Natural killer cell (primary cell): ENCODE measurements around the gene METTL21A. TPM values are rescaled to one million over a fixed set of nuclear protein-coding genes. Genes with fewer than 3 reads are reported as not detected.
A peak's percentile ranks its signal among the peaks of the same experiment; 100 is the strongest.

ENCODE experiments used
- ATAC-seq, 3 donors: fragments of 150-1000 bp in 2 of 3; fragments of 200-7000 bp in 1 of 3; cut with Tn5 transposase; 1 replicate in 1 of 3; 2 replicates in 2 of 3; pipeline ENCODE4 v1.10.0; 2021; ENCODE audit warnings: mild to moderate bottlenecking in 2 of 3, moderate library complexity in 2 of 3
- DNase-seq, 2 donors: peaks; one replicate each; pipeline versions ENCODE4 v3.0.0 to v3.0.0-alpha.2; 2013 to 2021; ENCODE audit warnings: mixed read lengths in 1 of 2
- H3K27ac ChIP-seq: one replicate; pipeline ENCODE4 v1.5.1; 2013; ENCODE audit warnings: mild to moderate bottlenecking, low read length
- H3K27me3 ChIP-seq: one replicate; pipeline ENCODE4 v1.6.1; 2013; ENCODE audit warnings: low read length; ENCODE audit not compliant: control insufficient read depth, insufficient read depth
- H3K36me3 ChIP-seq: one replicate; pipeline ENCODE4 v1.6.1; 2013; ENCODE audit warnings: low read length; ENCODE audit not compliant: control insufficient read depth, insufficient read depth
- H3K4me1 ChIP-seq: one replicate; pipeline ENCODE4 v1.6.1; 2013; ENCODE audit warnings: low read length; ENCODE audit not compliant: control insufficient read depth, insufficient read depth
- H3K4me3 ChIP-seq: one replicate; pipeline ENCODE4 v1.5.1; 2013; ENCODE audit warnings: low read length
- H3K9me3 ChIP-seq: one replicate; pipeline ENCODE4 v1.6.1; 2013; ENCODE audit warnings: low read length; ENCODE audit not compliant: control insufficient read depth, insufficient read depth
- H3K27ac Mint-ChIP-seq, 2 donors: one replicate each; pipeline ENCODE4 v1.8.0; 2022; ENCODE audit warnings: mild to moderate bottlenecking in 2 of 2, mixed read lengths in 2 of 2, moderate library complexity in 1 of 2
- H3K27me3 Mint-ChIP-seq, 2 donors: one replicate each; pipeline ENCODE4 v1.8.0; 2022; ENCODE audit warnings: low read depth in 2 of 2, mixed read lengths in 2 of 2
- H3K36me3 Mint-ChIP-seq: one replicate; pipeline ENCODE4 v1.8.0; 2022; ENCODE audit warnings: mixed read lengths
- H3K4me1 Mint-ChIP-seq, 2 donors: one replicate each; pipeline ENCODE4 v1.8.0; 2022; ENCODE audit warnings: mixed read lengths in 2 of 2
- H3K4me3 Mint-ChIP-seq: one replicate; pipeline ENCODE4 v1.8.0; 2022; ENCODE audit warnings: mild to moderate bottlenecking, moderate library complexity, mixed read lengths
- H3K9me3 Mint-ChIP-seq, 2 donors: one replicate each; pipeline ENCODE4 v1.8.0; 2022; ENCODE audit warnings: mixed read lengths in 2 of 2
- WGBS: methylation state at CpG from one replicate; pipeline ENCODE4 v1.1.7; 2013; ENCODE audit warnings: missing lambda C conversion rate; ENCODE audit not compliant: insufficient coverage; 5-methylcytosine and 5-hydroxymethylcytosine counted together
- intact Hi-C: fragments of 100-400 bp; cut with micrococcal nuclease; formaldehyde crosslinking; loops from one replicate; pipeline ENCODE4 v1.14.2; 2022
- total RNA-seq, 4 donors: library from RNA; stranded (reverse); fragments of 120-200 nt in 1 of 4; gene quantifications; one replicate each; pipeline versions ENCODE4 v1.2.3 to v1.2.4, GENCODE V29; 2013 to 2022
- TF ChIP-seq, protein P1 (sequence below): fragments of 200-600 bp; IDR thresholded peaks from one replicate; pipeline ENCODE4 v1.8.0; 2022; ENCODE audit warnings: antibody characterized with exemption

The METTL21A gene
- total RNA-seq, 3 donors from 2014 or later (not counting 1 experiment from before 2014, with no cell fraction given), result 10.1 to 11.5 (median 11.0) TPM

DNA sequence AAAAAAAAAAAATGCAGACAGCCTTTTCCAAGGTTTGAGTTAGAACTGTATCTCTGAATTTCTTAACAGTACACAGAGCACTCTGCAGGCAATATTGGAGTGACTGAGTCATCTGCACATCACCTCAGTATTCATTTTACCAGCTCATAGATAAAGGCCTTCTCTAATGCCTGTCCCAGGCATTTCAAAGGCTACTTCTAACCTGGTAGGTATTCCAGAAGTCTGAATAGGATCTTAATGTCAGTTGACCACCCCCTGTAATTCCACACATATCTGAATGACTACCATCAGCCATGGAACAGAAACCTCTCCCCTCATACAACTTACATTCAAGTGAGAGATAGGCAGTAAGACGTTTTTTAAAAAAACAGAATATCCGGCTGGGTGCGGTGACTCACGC lies 9.0 kb downstream of the METTL21A start:
- H3K4me3 Mint-ChIP-seq, result no peak overlapping the region
- H3K9me3 Mint-ChIP-seq, result no peaks in the 10 kb centered on the region
- peaks cover 7 to 15% of the 10 kb centered on the region in 2 donors for H3K4me1 Mint-ChIP-seq
- Histone ChIP-seq H3K4me3 (no peak overlapping the region), H3K27me3 (no peaks in the 10 kb centered on the region), H3K4me1 (no peaks in the 10 kb centered on the region), H3K9me3 (no peaks in the 10 kb centered on the region), H3K27ac (no peak overlapping the region), H3K36me3 (peaks cover 41% of the 10 kb centered on the region)
- TF ChIP-seq, protein P1, sequence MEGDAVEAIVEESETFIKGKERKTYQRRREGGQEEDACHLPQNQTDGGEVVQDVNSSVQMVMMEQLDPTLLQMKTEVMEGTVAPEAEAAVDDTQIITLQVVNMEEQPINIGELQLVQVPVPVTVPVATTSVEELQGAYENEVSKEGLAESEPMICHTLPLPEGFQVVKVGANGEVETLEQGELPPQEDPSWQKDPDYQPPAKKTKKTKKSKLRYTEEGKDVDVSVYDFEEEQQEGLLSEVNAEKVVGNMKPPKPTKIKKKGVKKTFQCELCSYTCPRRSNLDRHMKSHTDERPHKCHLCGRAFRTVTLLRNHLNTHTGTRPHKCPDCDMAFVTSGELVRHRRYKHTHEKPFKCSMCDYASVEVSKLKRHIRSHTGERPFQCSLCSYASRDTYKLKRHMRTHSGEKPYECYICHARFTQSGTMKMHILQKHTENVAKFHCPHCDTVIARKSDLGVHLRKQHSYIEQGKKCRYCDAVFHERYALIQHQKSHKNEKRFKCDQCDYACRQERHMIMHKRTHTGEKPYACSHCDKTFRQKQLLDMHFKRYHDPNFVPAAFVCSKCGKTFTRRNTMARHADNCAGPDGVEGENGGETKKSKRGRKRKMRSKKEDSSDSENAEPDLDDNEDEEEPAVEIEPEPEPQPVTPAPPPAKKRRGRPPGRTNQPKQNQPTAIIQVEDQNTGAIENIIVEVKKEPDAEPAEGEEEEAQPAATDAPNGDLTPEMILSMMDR, result no peak
- no peaks in the 10 kb centered on the region for H3K27me3 Mint-ChIP-seq
- no peak for DNase-seq
- no peak for ATAC-seq
- H3K27ac Mint-ChIP-seq, result no peak overlapping the region
- intact Hi-C loops, result no loop called here
- 89% methylated on average over 4 of the region's 4 CpGs for WGBS
- H3K36me3 Mint-ChIP-seq, result peaks cover 7% of the 10 kb centered on the region

DNA sequence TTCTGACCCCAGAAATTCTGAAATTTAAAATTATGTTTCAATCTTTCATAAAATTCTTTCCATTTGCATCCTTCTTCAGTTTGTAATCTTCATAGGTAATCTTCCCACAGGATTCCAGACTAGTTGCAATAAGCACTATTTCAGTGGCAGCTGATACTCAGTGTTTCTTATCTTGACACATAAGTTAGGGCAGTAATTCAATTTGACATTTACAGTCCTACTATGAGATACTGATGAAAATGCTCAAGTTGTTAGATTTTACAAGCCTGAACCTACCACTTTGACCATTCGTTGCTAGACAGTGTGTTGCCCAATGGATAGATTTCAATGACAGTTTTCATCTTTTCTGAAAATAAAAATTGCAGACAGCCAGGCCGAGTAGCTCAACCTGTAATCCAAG lies 10.4 kb downstream of the METTL21A start:
- DNase-seq (no peak), ATAC-seq (no peak)
- Histone ChIP-seq H3K36me3 (peaks cover 34% of the 10 kb centered on the region), H3K9me3 (no peaks in the 10 kb centered on the region), H3K4me3 (no peak overlapping the region), H3K4me1 (no peaks in the 10 kb centered on the region), H3K27me3 (no peaks in the 10 kb centered on the region), H3K27ac (no peak overlapping the region)
- Mint-ChIP-seq H3K9me3 (no peaks in the 10 kb centered on the region), H3K27ac (no peak overlapping the region), H3K36me3 (peaks cover 7% of the 10 kb centered on the region), H3K27me3 (no peaks in the 10 kb centered on the region), H3K4me1 (peaks cover 6 to 12% of the 10 kb centered on the region in 2 donors), H3K4me3 (no peak overlapping the region)
- TF ChIP-seq, protein P1, result no peak
- intact Hi-C loops, result no loop called here
- WGBS, result 95% methylated on average over 2 of the region's 2 CpGs

DNA sequence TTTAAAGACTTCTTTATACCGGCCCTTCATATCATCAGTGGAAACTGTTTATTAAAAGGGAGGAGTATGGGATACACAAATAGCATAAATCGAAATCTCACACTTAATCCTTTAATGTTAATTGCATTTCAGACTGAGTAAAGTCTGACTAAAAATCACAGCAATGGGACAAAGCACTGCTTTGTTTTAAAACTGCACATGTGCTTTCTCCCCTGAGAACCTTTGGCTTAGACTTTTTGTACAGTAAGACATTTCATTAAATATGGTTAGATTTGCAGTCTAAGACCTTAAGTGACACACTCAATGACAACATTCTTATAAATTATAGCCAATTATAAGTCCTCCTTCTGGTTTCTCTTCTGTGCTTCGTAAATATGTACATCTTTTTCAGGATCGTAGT lies 12.5 kb downstream of the METTL21A start:
- H3K36me3 Mint-ChIP-seq, result peaks cover 7% of the 10 kb centered on the region
- Histone ChIP-seq H3K27ac (no peak overlapping the region), H3K4me1 (no peaks in the 10 kb centered on the region), H3K9me3 (no peaks in the 10 kb centered on the region), H3K4me3 (no peak overlapping the region), H3K27me3 (no peaks in the 10 kb centered on the region), H3K36me3 (peaks cover 24% of the 10 kb centered on the region)
- intact Hi-C loops, result no loop called here
- H3K4me1 Mint-ChIP-seq, result peaks cover 0 to 9% of the 10 kb centered on the region in 2 donors
- no peak overlapping the region for H3K4me3 Mint-ChIP-seq
- TF ChIP-seq, protein P1, result no peak
- WGBS, result 100% methylated on average over 2 of the region's 4 CpGs
- DNase-seq (no peak), ATAC-seq (no peak)
- no peaks in the 10 kb centered on the region for H3K9me3 Mint-ChIP-seq
- no peak overlapping the region for H3K27ac Mint-ChIP-seq
- no peaks in the 10 kb centered on the region for H3K27me3 Mint-ChIP-seq

DNA sequence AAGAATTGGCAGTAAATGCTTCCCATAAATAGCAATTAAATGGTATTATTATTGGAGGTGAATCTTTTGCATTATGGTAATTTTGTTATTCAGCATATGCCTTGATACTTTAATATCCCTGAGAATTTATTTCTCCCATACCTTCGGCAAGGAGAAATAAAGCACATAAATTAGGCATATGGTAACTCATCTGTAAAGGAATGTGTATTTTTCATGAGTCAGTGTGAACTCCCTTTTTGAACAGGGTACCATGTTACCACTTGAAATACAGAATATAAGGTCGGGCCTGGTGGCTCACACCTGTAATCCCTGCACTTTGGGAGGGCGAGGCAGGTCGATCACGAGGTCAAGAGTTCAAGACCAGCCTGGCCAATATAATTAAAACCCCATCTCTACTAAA lies 18.4 kb downstream of the METTL21A start:
- no peak overlapping the region for H3K27ac ChIP-seq
- ATAC-seq, result no peak
- no peaks in the 10 kb centered on the region for H3K9me3 Mint-ChIP-seq

More for the DNA sequence above, 18.4 kb downstream of the METTL21A start:
- Mint-ChIP-seq H3K4me1 (peaks cover 18% of the 10 kb centered on the region in 2 donors), H3K27me3 (no peaks in the 10 kb centered on the region), H3K27ac (peak overlapping the region in 1 of 2 donors; percentile 35), H3K36me3 (no peaks in the 10 kb centered on the region), H3K4me3 (no peak overlapping the region)
- Histone ChIP-seq H3K9me3 (no peaks in the 10 kb centered on the region), H3K4me3 (no peak overlapping the region), H3K27me3 (no peaks in the 10 kb centered on the region), H3K4me1 (no peaks in the 10 kb centered on the region), H3K36me3 (peaks cover 2% of the 10 kb centered on the region)
- 99% methylated on average over 4 of the region's 5 CpGs for WGBS
- DNase-seq, result no peak
- intact Hi-C loops, result no loop called here
- TF ChIP-seq, protein P1, result no peak
